ENCODE data around the gene NKX6-1.

NKX6-1 gene

DNA sequence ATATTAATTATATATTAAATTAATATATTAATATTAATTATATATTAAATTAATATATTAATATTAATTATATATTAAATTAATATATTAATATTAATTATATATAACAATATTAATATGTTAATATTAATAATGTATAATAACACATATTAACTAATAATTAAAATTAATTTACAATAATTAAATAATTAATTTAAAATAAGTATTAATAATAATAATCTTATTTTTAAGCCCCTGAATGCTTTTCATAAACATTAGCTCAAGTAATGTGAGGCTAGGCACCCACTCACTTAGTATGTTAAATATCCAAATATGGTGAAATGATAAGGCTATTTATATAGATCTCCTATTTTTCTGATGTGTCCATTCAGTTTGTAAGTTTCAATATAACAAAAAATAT lies 26.9 kb downstream of the NKX6-1 start:
- DNase-seq = no peak

DNA sequence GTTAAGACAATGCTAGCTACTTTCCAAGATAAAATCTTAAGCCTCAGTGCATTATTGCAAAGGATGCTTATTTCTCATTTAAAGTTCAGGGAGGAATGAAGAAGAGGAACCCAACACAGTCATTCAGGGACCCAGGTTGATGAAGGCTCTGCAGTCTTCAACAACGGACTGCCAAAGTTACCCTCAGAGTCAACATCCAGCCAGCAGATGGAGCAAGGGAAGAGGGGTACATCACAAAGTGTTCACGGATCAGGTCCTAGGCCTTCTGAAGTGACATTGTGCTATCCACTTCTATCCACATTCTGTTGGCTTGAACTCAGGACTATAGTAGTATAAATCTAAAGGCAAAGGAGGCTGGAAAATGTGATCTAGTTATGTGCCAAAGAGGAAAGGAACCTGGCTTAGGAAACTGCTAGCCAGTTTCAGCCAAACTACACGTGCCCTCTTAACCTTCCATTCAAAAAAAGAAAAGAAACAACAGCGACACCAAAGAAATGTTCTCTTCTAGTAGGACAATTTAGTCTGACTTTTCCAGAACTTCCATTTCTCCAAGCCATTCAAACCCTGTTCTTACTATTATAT lies 28.8 kb downstream of the NKX6-1 start:
- no peak for DNase-seq

DNA sequence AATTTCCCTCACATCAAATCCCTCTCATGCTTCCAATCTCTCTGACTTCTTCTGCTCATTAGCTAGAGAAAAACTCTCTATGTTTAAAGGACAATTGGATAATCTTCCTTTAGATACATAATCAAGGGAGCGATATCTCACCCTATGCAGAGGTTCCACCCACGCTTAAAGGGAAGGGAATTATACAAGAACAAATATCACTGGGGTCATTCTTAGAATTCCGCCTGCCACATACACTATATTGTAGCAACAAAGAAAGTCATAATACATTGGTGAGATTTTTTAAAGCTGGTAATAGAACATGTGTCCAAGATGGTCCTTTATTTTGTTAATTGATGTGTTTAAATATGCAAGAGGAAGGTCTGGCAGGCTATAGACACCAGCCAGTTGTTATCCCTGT lies 31.5 kb downstream of the NKX6-1 start:
- DNase-seq = no peak

DNA sequence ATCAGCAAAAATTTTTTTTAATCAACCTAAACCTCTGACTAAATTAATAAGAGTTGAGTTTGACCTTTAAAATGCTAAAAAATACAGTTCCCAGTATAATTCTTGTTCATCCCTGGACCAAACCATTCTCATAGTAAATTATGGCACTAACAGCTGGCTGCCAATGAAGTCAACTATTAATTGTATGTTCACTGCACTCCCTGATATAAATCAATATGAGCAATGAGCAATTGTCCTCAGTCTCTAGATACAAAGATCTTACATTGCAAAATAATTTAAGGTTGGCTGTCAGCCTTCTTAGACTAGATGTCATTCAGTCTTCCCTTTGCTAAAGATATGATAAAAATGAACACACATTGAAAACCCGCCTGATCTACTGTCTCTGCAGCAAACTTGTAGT lies 39.3 kb downstream of the NKX6-1 start:
- no peak for DNase-seq

DNA sequence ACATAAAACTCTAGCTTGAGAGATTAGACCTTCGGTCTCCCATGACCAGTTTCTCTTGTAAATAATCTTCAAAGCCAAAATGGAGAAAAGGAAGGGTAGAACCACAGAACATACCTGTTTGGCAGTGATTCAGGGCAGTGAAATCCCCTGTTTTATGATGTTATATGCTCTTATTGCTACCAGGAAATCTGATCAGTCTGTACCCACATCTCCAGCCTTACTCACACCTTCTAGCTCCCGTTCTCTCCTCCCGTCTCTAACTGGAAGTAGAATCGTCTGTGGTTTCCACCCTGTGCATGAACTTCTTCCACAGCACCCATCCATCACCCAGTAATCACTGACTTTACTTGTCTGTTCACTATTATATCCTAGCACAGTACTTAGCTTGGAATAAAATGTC lies 42.9 kb downstream of the NKX6-1 start:
- no peak for DNase-seq

DNA sequence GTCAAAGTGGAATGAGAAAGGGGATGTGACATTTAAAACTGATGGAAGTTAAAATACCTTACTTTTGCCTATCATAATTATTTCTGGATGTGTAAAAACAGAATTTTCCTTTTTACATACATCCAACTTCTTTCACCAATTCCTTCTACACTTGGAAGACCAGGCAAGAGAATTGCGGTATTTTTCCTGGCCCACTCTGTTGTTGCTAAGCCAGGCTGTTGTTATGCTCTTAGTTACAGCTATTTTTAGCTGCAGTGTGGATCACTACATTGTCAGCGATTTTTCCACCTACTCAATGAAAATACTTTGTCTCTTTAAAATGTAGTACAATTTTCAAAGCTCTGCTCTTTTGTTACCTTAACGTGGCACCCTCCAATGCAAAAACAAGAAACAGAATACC lies 43.4 kb downstream of the NKX6-1 start:
- no peak for DNase-seq

DNA sequence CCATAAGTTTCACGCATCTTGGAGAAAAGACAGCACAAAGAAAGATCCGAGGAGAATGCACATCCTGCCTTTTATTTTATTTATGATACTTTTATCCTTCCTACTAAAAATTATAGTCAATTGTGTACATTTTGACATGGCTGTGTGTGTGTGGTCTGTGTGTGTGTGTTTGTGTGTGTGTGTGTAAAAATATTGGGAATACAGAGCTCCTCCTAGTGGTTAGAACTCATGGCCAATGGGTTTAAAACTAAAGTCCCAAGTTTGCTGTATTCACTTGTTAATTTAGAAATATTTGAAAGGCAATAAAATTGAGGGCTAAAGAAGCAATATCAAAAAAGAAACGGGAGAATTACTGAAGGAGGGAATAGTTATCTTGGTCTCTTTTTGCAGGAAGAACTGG lies 47.5 kb downstream of the NKX6-1 start:
- no peak for DNase-seq

DNA sequence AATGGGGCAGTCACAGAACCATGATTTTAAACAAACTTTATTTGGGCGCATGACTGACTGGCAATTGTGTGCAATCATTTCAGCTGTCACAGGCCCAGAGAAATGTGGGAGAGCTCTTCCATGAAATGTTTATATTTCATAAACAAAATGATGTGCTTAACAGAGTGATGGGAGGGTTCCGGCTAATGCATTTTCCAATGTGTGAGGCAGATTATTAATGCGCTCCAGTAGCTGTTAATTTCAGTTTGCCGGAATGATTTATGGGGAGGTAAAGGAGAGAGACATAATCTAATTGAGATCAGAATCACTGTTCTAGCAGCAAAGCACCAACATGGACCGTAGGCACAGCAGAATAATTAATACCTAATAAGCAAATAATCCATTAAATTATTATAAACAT lies 55.6 kb downstream of the NKX6-1 start:
- DNase-seq = no peak

DNA sequence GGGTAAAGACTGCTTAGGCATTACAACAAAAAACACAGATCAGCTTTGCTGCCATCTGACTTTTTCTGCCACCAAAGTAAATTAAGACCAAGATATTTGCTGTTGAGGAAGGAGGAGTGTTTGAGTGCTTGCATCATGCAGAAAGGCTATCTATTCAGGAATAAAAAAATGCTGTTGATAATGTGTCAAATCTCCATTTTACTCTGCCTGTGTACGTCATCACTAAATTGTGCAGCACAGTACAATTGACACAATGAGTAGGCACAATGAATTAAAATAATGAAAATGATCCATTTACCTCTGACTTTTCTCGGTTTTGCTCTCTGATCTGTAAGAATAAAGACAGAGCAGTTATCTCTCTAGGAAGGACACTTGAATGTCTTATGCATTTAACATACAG lies 56.3 kb downstream of the NKX6-1 start:
- DNase-seq = no peak
